HUDEP-2 (cell line): ENCODE measurements around the gene SH3PXD2A.

Experiments used
- DNase-seq, 76 experiments: peaks; one replicate each; lab custom pipeline; 2025; ENCODE audit not compliant: unreplicated experiment in 76 of 76; lab: John Stamatoyannopoulos, UW

The SH3PXD2A gene

GRCh38 chr10:103794996-103795395 is 60.4 kb downstream of the SH3PXD2A start:
- no peak for DNase-seq

DNA sequence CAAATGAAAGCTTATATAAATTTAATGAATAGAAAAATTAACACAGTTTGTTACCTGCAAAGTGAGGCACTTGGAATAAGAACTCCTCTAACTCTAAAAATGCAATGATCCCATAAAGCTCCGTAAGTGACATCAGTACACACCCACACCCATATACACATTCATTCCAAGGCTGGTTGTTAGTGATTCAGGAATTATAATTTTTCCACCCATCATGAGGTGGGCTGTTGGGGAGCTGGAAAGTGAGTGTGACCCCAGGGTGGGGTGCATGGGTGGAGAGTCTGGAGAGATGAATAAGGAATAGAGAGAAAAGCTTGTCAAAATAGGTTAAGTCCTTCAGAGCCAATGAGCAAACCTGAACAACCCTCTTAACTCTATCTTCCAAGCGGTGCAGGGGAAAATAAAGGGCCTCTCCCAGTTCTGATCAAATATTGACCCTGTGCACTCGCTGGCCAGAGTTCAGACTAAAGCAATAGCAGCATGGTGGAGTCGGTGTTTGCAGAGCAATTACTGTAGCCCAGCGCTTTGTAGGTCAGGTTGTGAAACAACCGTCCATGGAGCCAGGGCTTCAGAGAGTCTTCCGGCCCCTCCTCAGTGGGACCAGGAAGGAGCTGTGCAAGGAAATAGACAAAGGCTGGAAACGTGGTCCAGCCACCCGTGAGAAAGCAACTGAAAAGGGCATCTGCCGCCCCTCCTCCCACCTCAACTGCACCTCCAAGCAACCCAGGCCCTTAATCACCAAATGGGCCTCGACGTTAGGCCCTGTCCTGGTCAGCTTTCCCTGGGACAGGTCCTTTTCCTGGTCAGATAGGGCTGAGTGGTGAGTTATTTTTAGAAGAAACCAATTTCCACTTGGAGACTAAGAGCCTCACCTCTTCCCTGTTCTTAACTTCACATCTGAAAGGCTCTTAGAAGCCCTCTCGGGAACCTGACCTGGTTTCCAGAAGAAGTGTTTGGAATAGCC is 61.2 kb downstream of the SH3PXD2A start:
- DNase-seq: no peak

DNA sequence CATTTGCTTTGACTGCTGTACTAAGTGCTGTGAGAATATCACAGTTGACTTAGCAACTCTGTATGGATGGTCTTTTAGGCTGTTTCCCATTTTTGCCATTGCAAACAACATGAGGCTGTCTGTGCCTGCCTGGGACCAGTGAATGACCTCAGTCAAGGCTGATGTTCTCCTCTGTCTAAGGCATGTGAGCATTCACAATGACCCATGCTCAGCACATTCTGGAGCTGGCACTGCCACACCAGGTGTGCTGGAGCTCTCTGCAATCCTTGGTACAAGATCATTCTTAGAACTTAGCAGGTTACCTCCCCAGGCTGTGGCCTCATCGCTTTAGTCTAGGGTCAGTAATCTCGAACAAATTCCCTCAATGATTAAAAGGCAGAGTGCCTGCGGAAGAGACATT is 61.9 kb downstream of the SH3PXD2A start:
- DNase-seq: no peak

DNA sequence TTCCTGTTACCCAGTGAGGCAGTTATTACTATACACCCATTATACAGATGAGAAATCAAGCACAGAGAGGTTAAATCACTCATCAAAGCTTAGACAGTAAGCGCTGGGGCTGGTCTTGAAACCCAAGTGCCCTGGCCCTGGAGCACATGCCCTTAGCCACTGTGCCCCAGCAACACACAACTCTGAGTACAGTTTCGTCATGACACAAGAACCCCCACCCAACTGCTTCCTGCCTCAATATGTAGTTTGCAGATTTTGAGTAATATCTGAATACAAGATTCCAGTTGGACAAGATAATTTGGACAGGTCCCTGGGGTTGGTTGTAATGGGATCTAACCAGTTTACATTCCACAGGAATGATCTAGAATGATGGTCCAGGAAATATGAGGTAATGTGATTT is 62.8 kb downstream of the SH3PXD2A start:
- DNase-seq: no peak

GRCh38 chr10:103791858-103792257 is 63.5 kb downstream of the SH3PXD2A start:
- DNase-seq: no peak

DNA sequence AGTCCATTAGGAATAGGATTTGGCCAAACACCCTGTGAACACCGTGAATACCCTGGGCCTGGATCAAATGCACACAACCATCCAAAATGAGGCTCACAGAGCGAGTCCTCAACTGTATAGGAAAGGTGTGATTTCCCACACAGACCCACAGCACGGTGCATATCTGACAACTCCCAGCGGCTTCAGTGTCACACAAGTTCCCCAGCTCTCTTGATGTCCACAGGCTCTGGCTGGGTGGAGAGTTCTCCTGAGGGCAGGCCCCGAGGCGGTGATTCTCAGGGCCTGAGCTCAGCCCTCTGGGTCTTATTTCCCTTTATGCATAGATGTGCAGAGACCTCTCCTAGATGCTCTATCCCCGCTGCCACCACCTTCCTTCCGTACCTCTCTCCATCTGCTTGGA is 64.1 kb downstream of the SH3PXD2A start:
- DNase-seq: no peak

DNA sequence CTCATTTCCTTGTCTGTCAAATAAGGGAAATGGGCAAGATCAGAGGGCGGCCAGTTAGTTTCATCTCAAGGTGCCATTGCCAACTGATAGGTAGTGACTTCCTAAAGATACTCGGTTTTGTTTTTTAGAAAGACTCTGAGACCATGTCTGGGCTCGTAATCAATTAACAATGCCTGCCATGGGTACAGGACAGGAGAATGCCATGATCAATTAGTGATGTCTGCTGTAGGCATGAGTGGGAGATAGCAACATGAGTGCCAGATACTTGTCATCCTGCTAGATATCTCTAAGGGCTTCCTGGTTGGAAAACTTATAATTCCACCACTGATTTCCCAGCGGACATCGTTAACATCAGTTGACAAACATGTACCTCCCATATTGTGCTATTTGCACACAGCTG is 64.8 kb downstream of the SH3PXD2A start:
- DNase-seq: no peak

- no peak for DNase-seq
These were observed 65.6 kb downstream of the SH3PXD2A start for GRCh38 chr10:103789771-103790201.

DNA sequence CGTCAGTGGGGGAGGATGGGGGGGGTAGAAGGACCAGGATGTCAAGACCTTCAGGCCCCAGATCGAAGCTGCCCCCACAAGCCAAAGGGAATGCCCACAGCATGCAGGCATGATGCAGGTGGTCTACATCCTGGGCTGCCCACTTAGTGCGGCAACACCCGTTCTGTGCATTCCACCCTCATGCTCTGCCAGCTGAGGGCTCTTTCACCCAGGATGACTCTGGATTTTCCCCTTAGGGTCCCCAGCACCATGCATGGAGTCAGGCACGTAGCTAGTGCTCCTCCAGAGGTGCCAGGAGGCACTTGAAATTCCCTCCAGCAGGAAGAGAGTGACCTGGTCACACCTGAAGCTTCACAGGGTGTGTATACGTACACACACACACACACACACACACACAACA is 66.2 kb downstream of the SH3PXD2A start:
- DNase-seq: no peak

GRCh38 chr10:103787331-103787730 is 68.0 kb downstream of the SH3PXD2A start:
- no peak for DNase-seq

DNA sequence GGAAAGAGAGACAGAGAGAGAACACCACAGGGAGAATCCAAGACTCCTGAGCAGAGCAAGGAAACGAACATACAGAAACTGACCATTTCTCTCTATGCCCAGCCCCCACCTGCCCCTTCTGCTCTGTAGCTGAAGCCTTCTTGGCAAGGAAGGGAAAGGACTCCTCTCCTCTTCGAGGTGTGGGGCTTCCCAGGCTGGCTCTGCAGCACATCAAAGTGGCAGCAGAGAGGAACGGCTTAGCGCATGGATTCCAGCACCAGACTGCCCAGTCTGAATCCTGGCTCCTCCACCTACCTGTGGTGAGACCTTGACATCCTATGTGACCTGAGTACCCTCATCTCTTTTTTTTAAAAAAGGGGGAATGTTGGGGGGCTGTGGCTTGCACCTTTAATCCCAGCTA is 69.4 kb downstream of the SH3PXD2A start:
- no peak for DNase-seq

DNA sequence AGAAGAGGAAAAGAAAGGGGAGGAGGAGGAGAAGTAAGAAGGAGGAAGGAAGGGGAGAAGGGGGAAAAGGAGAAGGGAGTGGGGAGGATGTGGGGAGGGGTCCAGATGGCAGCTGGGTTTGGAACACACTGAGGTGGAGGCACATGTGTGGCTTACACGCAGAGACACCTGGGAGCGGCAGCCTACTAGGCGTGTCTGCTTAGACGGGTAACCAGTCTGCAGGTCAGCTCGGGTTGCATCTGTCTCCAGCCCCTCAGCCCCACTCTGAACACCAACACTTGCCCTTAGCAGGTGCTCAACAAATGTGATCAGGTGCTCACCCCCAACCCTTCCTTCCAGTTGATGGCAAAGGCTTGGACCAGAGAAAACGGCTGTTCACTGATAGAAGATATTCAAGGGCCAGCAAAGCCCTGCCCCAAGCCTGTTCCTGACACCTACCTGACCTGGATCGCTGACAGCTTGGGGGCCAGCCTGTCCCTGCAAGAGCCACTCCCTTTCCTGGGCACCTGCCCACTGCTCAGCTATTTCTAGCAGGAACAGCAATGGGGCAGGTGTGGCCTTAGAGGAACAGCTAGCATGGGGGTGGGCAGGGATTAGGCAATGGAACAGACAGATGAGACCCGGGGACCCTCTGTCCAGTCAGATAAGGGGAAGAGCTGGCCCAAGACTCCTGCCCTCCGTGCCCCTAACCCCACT is 70.5 kb downstream of the SH3PXD2A start:
- no peak for DNase-seq

DNA sequence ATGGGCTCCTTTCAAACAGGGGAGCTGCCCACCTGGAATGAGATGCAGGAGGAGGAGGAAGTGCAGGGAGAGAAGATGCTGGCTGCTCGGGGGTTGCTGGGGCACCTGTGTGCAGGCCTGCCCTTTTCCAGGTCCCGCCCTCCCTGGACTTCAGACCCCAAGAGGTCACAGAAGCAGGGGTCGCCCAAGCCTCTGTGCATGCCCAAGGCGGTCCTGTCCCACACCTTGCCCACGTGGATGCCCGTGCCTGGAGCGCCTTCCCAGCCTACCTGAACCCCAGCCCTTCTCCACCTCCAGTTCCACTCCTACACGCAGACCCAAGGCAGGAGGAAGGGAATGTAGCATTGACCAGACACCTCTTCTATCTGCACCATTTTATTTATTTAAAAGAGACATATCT is 71.3 kb downstream of the SH3PXD2A start:
- DNase-seq: no peak

DNA sequence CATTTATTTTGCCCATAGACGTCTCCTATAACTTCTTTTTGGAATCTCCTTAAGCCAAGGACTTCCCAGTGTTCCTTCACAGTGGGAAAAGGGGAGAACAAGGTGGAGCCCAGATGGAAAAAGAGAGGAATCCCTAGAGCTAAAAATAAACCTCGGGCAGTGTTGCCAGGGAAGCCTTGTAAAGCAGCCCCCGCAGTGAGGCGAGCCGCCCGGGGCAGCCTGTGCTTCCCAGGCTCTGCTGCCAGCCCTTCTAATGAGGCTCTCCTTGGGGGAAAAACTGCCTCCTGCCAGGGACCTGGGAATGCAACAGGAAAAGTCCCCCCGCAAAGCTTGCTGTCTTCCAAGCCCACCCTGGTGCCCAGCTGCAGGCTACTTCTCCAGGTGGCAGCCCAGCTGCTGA is 71.7 kb downstream of the SH3PXD2A start:
- no peak for DNase-seq

GRCh38 chr10:103781329-103782061 is 73.9 kb downstream of the SH3PXD2A start:
- DNase-seq: peak in 2 of 76 experiments; percentile 8 to 29

- no peak for DNase-seq
These were observed 74.9 kb downstream of the SH3PXD2A start for GRCh38 chr10:103780242-103781149.

DNA sequence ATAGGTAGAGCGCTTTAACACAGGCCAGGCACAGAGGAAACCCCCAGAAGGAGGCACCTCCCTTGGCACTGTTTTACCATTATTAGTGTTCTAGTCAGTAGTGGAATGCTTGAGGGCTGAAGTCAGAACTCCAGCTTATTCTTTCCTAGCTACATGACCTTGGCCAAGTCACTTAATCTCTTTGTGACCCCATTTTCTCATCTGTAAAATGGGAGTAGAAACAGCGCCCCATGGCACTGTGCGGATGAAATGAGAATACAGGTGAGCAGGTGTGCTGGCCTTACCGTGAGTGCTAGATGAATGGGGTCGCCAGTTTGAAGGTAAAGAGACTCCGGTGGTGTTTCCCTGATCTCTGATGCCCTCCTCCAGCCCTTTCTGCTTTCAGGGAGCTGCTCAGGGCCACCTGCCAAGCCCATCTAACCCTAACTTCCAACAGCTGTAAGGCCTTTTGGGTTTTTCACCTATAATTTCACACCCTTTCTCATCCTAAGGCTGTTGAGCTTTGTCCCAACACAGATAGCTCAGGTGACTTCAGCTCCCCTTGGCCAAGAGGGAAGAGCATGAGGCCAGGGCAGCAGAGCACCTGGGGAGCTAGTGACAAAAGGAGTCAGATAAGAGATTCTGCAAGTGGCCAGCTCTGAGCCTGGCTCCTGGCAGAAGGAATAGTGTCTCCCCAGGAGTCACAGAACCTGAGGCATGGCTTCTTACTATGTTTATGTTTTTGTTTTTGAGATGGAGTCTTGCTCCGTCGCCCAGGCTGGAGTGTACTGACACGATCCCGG is 76.8 kb downstream of the SH3PXD2A start:
- DNase-seq: no peak

GRCh38 chr10:103776878-103777591 is 78.3 kb downstream of the SH3PXD2A start:
- DNase-seq: peak in 1 of 76 experiments; percentile 5

GRCh38 chr10:103775776-103776175 is 79.6 kb downstream of the SH3PXD2A start:
- DNase-seq: no peak
